ENCODE data around the gene SUN1. TPM values are rescaled to one million over a fixed set of nuclear protein-coding genes. Genes with fewer than 3 reads are reported as not detected.
A peak's percentile ranks its signal among the peaks of the same experiment; 100 is the strongest.

SUN1 gene
- total and polyA plus RNA-seq, 2 of the 8 experiments (the other 6 are each of a cell fraction or from before 2014, with no cell fraction given), result 108 to 158 TPM

- Histone ChIP-seq H3K18ac (ENCODE audit: extremely low read depth, low read length) (no peak overlapping the region), H3K4me2 (ENCODE audit: insufficient read depth in 1 of 2, low read depth in 2 of 2, low read length in 2 of 2) (no peak overlapping the region), H3K4me1 (replicated peaks in 1 of 4; ENCODE audit: control insufficient read depth in 3 of 4, insufficient read depth in 4 of 4, low read length in 3 of 4) (peaks cover 0 to 10% (median 3%) of the 10 kb centered on the region in 4 experiments; a peak in 5 of 7 replicates), H3K4ac (replicated peaks; ENCODE audit: insufficient read length, low read depth, low read length) (no peak overlapping the region), H2BK15ac (ENCODE audit: low read length) (no peak overlapping the region), H3K27ac (ENCODE audit: low read depth, low read length) (peak overlapping the region; percentile 12; the same call in 1 of the 2 replicates), H3K36me3 (ENCODE audit: control insufficient read depth in 2 of 4, insufficient read depth in 4 of 4, low read length in 3 of 4) (peaks cover 4 to 15% (median 8%) of the 10 kb centered on the region in 4 experiments; a peak in 6 of 8 replicates), H3K27me3 (replicated peaks in 1 of 4; ENCODE audit: control insufficient read depth in 3 of 4, extremely low read depth in 1 of 4, insufficient read depth in 3 of 4, low read length in 3 of 4) (no peaks in the 10 kb centered on the region), H2BK120ac (replicated peaks; ENCODE audit: low read depth, low read length) (no peak overlapping the region), H3K23me2 (ENCODE audit: low read depth, low read length) (no peaks in the 10 kb centered on the region), H4K91ac (replicated peaks; ENCODE audit: insufficient read length, low read length) (no peak overlapping the region), H3K4me3 (ENCODE audit: extremely low read depth in 1 of 4, insufficient read depth in 2 of 4, low read depth in 3 of 4, low read length in 4 of 4) (no peak overlapping the region), H3K14ac (ENCODE audit: insufficient read length) (no peak overlapping the region), H2BK20ac (ENCODE audit: low read length) (no peak overlapping the region), H2BK5ac (ENCODE audit: low read depth, low read length) (no peak overlapping the region), H2BK12ac (ENCODE audit: low read depth, low read length) (no peak overlapping the region), H3K23ac (ENCODE audit: insufficient read length) (no peak overlapping the region), H4K5ac (ENCODE audit: insufficient read length, low read depth, low read length) (no peak overlapping the region), H3K79me1 (ENCODE audit: low read depth, low read length) (peaks cover 24% of the 10 kb centered on the region), H3K56ac (replicated peaks; ENCODE audit: insufficient read length, low read depth, low read length) (no peak overlapping the region), H4K20me1 (replicated peaks in 1 of 2; ENCODE audit: control insufficient read depth in 1 of 2, insufficient read depth in 2 of 2, low read length in 2 of 2) (peaks cover 29 to 35% of the 10 kb centered on the region in 2 experiments), H2AK5ac (ENCODE audit: low read depth, low read length) (no peak overlapping the region), H3K79me2 (ENCODE audit: control insufficient read depth in 1 of 2, insufficient read depth in 2 of 2, low read length in 2 of 2) (peaks cover 19 to 80% of the 10 kb centered on the region in 2 experiments), H3K9me3 (ENCODE audit: insufficient read depth in 2 of 2, low read depth in 1 of 2, low read length in 1 of 2) (no peaks in the 10 kb centered on the region), H4K8ac (ENCODE audit: extremely low read depth, insufficient read depth, low read length) (no peak overlapping the region), H2AFZ (ENCODE audit: low read length) (no peak overlapping the region), H3K9ac (replicated peaks in 1 of 4; ENCODE audit: extremely low read depth in 1 of 4, low read depth in 3 of 4, low read length in 3 of 4) (no peak overlapping the region)
- 92% methylated on average over 5 of the region's 5 CpGs; no CpG with 5 or more reads in 1 of the 2 experiments for WGBS, 2 experiments (ENCODE audit: extremely low coverage in 1 of 2, insufficient coverage in 1 of 2, insufficient read length in 1 of 2, insufficient replicate concordance in 2 of 2, low coverage in 1 of 2, low lambda C conversion rate in 2 of 2, missing lambda C conversion rate in 1 of 2)
- DNase-seq (ENCODE audit: low read depth in 1 of 2, low spot score in 2 of 2) (no peak), FAIRE-seq (no peak)
- ChIA-PET CTCF (ENCODE audit: partially characterized antibody) (interaction anchor here (0.7 to 3.2 kb wide), 17 partner anchors 9 to 61 kb away, joined by 3 to 17 read pairs (median 4); no protein-coding TSS in a partner anchor), POLR2A (ENCODE audit: partially characterized antibody) (no interaction called here)
- TF ChIP-seq TAF1 (IDR thresholded peaks at IDR 0.05; ENCODE audit: low read depth, low read length), result no peak
- TF ChIP-seq BCL11A (IDR thresholded peaks at IDR 0.05; ENCODE audit: low read depth in 2 of 2, low read length in 2 of 2), result no peak
- TF ChIP-seq POLR2A (IDR thresholded peaks at IDR 0.05; ENCODE audit: control extremely low read depth in 1 of 2, low read depth in 2 of 2, low read length in 2 of 2), result no peak
- TF ChIP-seq JUN (IDR thresholded peaks at IDR 0.05; ENCODE audit: low read depth, low read length), result no peak
- TF ChIP-seq SUZ12 (IDR thresholded peaks at IDR 0.05; ENCODE audit: low read length), result no peak
- no peak for TF ChIP-seq CHD2 (IDR thresholded peaks at IDR 0.05; ENCODE audit: low read length)
- TF ChIP-seq CTCF (IDR thresholded peaks at IDR 0.05; ENCODE audit: control extremely low read depth in 1 of 3, insufficient read depth in 1 of 3, low read depth in 1 of 3, low read length in 3 of 3), result peak; percentile 51 to 64 (median 53)
- TF ChIP-seq RAD21 (IDR thresholded peaks at IDR 0.05 in 1 of 2, conservative IDR thresholded peaks at IDR 0.05 in 1 of 2; ENCODE audit: low read depth in 2 of 2, low read length in 2 of 2), result peak; percentile 7 to 30; a peak in 2 of 4 replicates
- TF ChIP-seq ATF3 (IDR thresholded peaks at IDR 0.05; ENCODE audit: insufficient read depth, low read depth, low read length), result no peak
Observed at GRCh38 chr7:836429-836828, 4.2 kb downstream of the SUN1 start.
